Prostate gland (tissue), 2 donors: ENCODE data around the gene ZNF281. TPM values are rescaled to one million over a fixed set of nuclear protein-coding genes. Genes with fewer than 3 reads are reported as not detected.
"Not testable (repeated sequence)": the region's sequence is repeated elsewhere in the genome, so short reads cannot be mapped to it uniquely, and the experiment has no call there.

Experiments
- DNase-seq: peaks from one replicate; pipeline ENCODE4 v3.0.0-alpha.2; 2019; ENCODE audit warnings: low spot score
- H3K27ac ChIP-seq, 2 donors: fragments of 200-600 bp; sonication (generic); 2 replicates each; pipeline ENCODE4 v1.5.1; 2017 to 2019
- H3K27me3 ChIP-seq: fragments of 200-600 bp; sonication (generic); replicated peaks from 2 replicates; pipeline ENCODE4 v1.5.1; 2019; ENCODE audit not compliant: insufficient read depth
- H3K36me3 ChIP-seq, 2 donors: fragments of 200-600 bp; sonication (generic); 1 replicate in 1 of 2; 2 replicates in 1 of 2; pipeline versions ENCODE4 v1.5.1 to v1.8.1; 2017 to 2019
- H3K4me1 ChIP-seq: fragments of 200-600 bp; sonication (generic); replicated peaks from 2 replicates; pipeline ENCODE4 v1.5.1; 2019
- H3K4me3 ChIP-seq, 2 donors: fragments of 200-600 bp; sonication (generic); 2 replicates each; pipeline ENCODE4 v1.5.1; 2017 to 2019
- H3K9me3 ChIP-seq: fragments of 200-600 bp; sonication (generic); 2 replicates; pipeline ENCODE4 v1.5.1; 2017
- POLR2A ChIP-seq: fragments of 450-650 bp; IDR thresholded peaks from one replicate; pipeline ENCODE4 v1.6.1; 2016; ENCODE audit warnings: antibody characterized with exemption, mild to moderate bottlenecking
- POLR2AphosphoS5 ChIP-seq: sonication (generic); formaldehyde crosslinking; IDR thresholded peaks from one replicate; pipeline ENCODE4 v1.6.1; 2017; ENCODE audit warnings: antibody characterized with exemption
- WGBS: methylation state at CpG from one replicate; pipeline ENCODE4 v1.1.5; 2018; 5-methylcytosine and 5-hydroxymethylcytosine counted together
- intact Hi-C: fragments of 100-400 bp; cut with DNase I; formaldehyde crosslinking; loops from one replicate; pipeline ENCODE4 v1.14.2; 2022
- total RNA-seq, 2 donors: library from RNA; depleted of rRNA; stranded (reverse); fragments of >200 nt; gene quantifications; one replicate each; pipeline ENCODE4 v1.1.0, GENCODE V29; 2016
- TF ChIP-seq, protein P1 (sequence below), 4 experiments: fragments of 200-600 bp in 2 of 4; fragments of 450-650 bp in 2 of 4; sonication (generic) in 2 of 4; IDR thresholded peaks; 1 replicate in 3 of 4; 2 replicates in 1 of 4; pipeline ENCODE4 v1.5.1; 2016 to 2019; ENCODE audit warnings: antibody characterized with exemption in 4 of 4, mild to moderate bottlenecking in 2 of 4, moderate library complexity in 2 of 4

Gene ZNF281
- total RNA-seq, 2 donors from 2014 or later, result 7.5 to 12.6 TPM

DNA sequence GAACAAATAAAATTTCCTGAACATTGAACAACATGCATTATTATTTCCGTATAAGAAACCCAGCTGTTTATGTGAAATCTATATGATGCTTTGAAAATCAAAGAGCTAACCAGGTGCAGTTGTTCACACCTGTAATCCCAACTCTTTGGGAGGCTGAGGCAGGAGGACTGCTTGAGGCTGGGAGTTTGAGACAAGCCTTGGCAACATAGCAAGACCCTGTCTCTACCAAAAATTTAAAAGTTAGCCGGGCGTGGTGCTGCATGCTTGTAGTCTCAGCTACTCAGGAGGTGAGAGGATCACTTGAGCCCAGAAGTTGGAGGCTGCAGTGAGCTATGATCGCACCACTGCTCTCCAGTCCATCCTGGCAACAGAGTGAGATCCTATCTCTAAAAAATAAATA lies 4.8 kb upstream of the ZNF281 start:
- Histone ChIP-seq H3K36me3 (no peaks in the 10 kb centered on the region), H3K27ac (no peak overlapping the region), H3K27me3 (no peaks in the 10 kb centered on the region), H3K4me1 (no peaks in the 10 kb centered on the region), H3K9me3 (no peaks in the 10 kb centered on the region), H3K4me3 (no peak overlapping the region)
- intact Hi-C loops, result no loop called here
- no peak for DNase-seq
- 70% methylated on average over 4 of the region's 4 CpGs for WGBS
- no peak for TF ChIP-seq POLR2A
- TF ChIP-seq POLR2AphosphoS5, result no peak
- TF ChIP-seq, protein P1, sequence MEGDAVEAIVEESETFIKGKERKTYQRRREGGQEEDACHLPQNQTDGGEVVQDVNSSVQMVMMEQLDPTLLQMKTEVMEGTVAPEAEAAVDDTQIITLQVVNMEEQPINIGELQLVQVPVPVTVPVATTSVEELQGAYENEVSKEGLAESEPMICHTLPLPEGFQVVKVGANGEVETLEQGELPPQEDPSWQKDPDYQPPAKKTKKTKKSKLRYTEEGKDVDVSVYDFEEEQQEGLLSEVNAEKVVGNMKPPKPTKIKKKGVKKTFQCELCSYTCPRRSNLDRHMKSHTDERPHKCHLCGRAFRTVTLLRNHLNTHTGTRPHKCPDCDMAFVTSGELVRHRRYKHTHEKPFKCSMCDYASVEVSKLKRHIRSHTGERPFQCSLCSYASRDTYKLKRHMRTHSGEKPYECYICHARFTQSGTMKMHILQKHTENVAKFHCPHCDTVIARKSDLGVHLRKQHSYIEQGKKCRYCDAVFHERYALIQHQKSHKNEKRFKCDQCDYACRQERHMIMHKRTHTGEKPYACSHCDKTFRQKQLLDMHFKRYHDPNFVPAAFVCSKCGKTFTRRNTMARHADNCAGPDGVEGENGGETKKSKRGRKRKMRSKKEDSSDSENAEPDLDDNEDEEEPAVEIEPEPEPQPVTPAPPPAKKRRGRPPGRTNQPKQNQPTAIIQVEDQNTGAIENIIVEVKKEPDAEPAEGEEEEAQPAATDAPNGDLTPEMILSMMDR (IDR thresholded peaks at IDR 0.05), result no peak

DNA sequence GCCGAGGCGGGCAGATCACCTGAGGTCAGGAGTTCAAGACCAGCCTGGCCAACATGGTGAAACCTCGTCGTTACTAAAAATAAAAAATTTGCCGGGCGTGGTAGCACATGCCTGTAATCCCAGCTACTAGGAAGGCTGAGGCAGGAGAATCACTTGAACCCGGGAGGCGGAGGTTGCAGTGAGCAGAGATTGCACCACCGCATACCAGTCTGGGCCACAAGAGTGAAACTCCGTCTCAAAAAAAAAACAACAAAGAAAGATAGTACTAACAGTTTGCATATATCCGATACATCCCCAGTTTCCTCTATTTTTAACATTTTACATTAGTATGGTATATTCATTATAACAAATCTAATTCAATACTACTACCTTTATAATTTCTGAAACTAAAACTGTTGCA lies 3.9 kb upstream of the ZNF281 start:
- H3K4me3 ChIP-seq, DNase-seq, H3K36me3 ChIP-seq, H3K9me3 ChIP-seq, H3K27ac ChIP-seq, intact Hi-C loops, H3K27me3 ChIP-seq, H3K4me1 ChIP-seq: not testable (repeated sequence)
- 73% methylated on average over 11 of the region's 11 CpGs for WGBS

DNA sequence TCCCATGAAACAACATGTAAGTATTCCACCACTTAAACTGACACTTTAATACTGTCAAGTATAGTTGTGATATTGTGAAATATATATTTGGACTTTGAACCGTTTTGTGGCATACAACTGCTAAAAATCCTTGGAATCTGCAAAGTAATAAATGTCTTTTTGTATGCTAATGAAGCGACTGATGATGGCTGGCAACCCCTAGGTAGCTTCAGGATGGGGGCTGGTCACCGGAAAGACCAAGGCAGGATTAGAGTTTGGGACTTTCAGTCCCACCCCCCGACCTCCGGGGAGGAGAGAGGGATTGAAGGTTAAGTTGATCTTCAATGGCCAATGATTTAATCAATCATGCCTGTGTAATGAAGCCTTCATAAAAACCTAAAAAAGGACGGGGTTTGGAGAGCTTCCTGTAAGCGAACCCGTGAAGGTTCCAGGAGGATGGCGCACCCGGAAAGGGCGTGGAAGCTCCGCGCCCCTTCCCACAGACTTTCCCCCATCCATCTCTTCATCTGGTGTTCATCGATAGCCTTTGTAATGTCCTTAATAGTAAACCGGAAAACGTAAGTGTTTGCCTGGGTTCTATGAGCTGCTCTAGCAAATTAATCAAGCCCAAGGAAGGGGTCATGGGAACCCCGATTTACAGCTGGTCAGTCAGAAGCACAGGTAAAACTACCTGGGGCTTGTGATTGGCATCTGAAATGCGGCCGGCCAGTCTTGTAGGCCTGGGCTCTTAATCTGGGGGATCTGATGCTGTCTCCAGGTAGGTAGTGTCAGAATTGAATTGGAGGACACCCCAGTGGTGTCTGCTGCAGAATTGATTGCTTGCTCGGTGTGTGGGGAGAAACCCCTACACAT lies 1.8 kb upstream of the ZNF281 start:
- TF ChIP-seq POLR2A (no peak), POLR2AphosphoS5 (no peak)
- TF ChIP-seq, protein P1 (IDR thresholded peaks at IDR 0.05), result no peak
- intact Hi-C loops, result no loop called here
- WGBS, result 56% methylated on average over 20 of the region's 20 CpGs
- peaks cover 11% of the 10 kb centered on the region for H3K4me1 ChIP-seq
- no peaks in the 10 kb centered on the region for H3K27me3 ChIP-seq
- H3K27ac ChIP-seq, result no peak overlapping the region
- no peak for DNase-seq
- H3K4me3 ChIP-seq, result no peak overlapping the region
- no peaks in the 10 kb centered on the region for H3K36me3 ChIP-seq
- no peaks in the 10 kb centered on the region for H3K9me3 ChIP-seq

DNA sequence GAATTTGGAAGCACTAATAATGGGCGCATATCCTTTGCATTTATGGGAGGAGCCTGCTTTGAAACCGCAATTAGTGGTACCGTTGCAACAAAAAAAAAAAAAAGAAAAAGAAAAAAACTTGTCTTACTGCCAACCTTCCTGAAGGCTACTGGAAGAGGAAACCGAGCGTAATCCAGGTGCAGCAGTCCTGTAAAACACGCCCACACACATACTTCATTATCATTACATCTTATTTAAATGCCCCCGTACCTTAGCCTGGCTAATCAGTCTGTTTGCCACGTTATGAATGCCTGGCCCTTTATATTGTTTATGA lies 686 bp upstream of the ZNF281 start:
- H3K36me3 ChIP-seq, result no peaks in the 10 kb centered on the region
- H3K4me3 ChIP-seq, result peak overlapping the region; percentile 91 to 96
- peak overlapping the region; percentile 59 to 69 for H3K27ac ChIP-seq
- intact Hi-C loops, result no loop called here
- no peaks in the 10 kb centered on the region for H3K9me3 ChIP-seq
- no peak for DNase-seq
- H3K4me1 ChIP-seq, result peaks cover 16% of the 10 kb centered on the region
- H3K27me3 ChIP-seq, result no peaks in the 10 kb centered on the region
- 9% methylated on average over 8 of the region's 8 CpGs for WGBS
- TF ChIP-seq POLR2A, result no peak
- TF ChIP-seq, protein P1 (IDR thresholded peaks at IDR 0.05), result no peak
- no peak for TF ChIP-seq POLR2AphosphoS5

DNA sequence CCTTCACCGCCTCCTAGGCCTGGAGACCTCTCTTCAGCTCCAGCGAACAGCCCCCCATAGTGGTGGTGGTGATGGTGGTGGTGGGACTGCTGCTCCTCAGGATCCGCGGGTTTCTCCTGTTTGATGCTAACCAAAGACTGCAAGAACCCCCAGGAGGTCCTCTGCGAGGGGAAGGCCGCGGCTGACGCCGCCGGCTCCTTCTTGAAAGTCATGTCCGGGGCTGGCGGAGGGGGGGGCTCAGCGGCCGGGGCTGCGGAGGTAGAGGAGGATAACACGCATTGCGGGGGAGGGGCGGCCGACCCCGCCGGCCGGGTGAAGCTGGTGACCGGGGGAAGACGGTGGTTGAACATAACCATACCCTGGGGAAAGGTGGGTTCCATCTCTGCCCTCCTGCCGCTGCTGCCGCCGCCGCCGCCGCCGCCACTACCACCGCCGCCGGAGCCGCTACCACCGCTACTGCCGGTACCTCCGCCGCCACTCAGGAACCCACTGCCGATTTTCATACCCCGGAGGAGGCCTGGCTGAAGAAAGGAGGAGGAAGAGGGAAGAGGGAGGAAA lies 554 bp downstream of the ZNF281 start:
- H3K4me3 ChIP-seq, result peak overlapping the region; percentile 91 to 96
- no peaks in the 10 kb centered on the region for H3K27me3 ChIP-seq
- WGBS, result 4% methylated on average over 33 of the region's 41 CpGs
- peaks cover 19% of the 10 kb centered on the region for H3K4me1 ChIP-seq
- intact Hi-C loops, result no loop called here
- TF ChIP-seq, protein P1 (IDR thresholded peaks at IDR 0.05), result no peak
- TF ChIP-seq POLR2A (no peak), POLR2AphosphoS5 (no peak)
- peak; percentile 25 for DNase-seq
- H3K9me3 ChIP-seq, result no peaks in the 10 kb centered on the region
- H3K36me3 ChIP-seq, result no peaks in the 10 kb centered on the region
- peak overlapping the region; percentile 59 to 69 for H3K27ac ChIP-seq
